Amygdala (tissue), 56 donors: Measurements from ENCODE around the gene ABCA1.
"Not testable (repeated sequence)": the region's sequence is repeated elsewhere in the genome, so short reads cannot be mapped to it uniquely, and the experiment has no call there.

Experiments used
- DNase-seq, 56 donors: peaks; one replicate each; lab custom pipeline; 2025; lab: John Stamatoyannopoulos, UW

Gene ABCA1

GRCh38 chr9:104948277-104948676, 20.3 kb upstream of the ABCA1 start:
- no peak for DNase-seq

- DNase-seq = no peak
Measured at GRCh38 chr9:104944871-104945270, 16.9 kb upstream of the ABCA1 start.

GRCh38 chr9:104944356-104944755, 16.4 kb upstream of the ABCA1 start:
- DNase-seq = no peak

GRCh38 chr9:104941597-104941996, 13.6 kb upstream of the ABCA1 start:
- no peak for DNase-seq

- DNase-seq = no peak
Measured at GRCh38 chr9:104936291-104936690, 8.3 kb upstream of the ABCA1 start.

- DNase-seq = not testable (repeated sequence)
Measured at GRCh38 chr9:104935501-104935810, 7.5 kb upstream of the ABCA1 start.

GRCh38 chr9:104934691-104935500, 6.9 kb upstream of the ABCA1 start:
- DNase-seq = no peak

- not testable (repeated sequence) for DNase-seq
Measured at GRCh38 chr9:104933091-104933490, 5.1 kb upstream of the ABCA1 start.

- no peak for DNase-seq
Measured at GRCh38 chr9:104931256-104931655, 3.3 kb upstream of the ABCA1 start.

- DNase-seq = peak in 23 of 56 donors; percentile 20 to 62 (median 37)
Measured at GRCh38 chr9:104927216-104927911, 591 bp downstream of the ABCA1 start.

GRCh38 chr9:104923740-104924139, 4.2 kb downstream of the ABCA1 start:
- DNase-seq = no peak

- DNase-seq = no peak
Measured at GRCh38 chr9:104923289-104923688, 4.7 kb downstream of the ABCA1 start.

- not testable (repeated sequence) for DNase-seq
Measured at GRCh38 chr9:104922748-104923147, 5.2 kb downstream of the ABCA1 start.

- DNase-seq = no peak
Measured at GRCh38 chr9:104921067-104921741, 6.8 kb downstream of the ABCA1 start.

- peak in 9 of 56 donors; percentile 11 to 37 (median 22) for DNase-seq
Measured at GRCh38 chr9:104915753-104916152, 12.2 kb downstream of the ABCA1 start.

GRCh38 chr9:104915049-104915448, 12.9 kb downstream of the ABCA1 start:
- peak in 2 of 56 donors; percentile 15 to 19 for DNase-seq

- peak in 1 of 56 donors; percentile 10 for DNase-seq
Measured at GRCh38 chr9:104914466-104914865, 13.5 kb downstream of the ABCA1 start.

- DNase-seq = no peak
Measured at GRCh38 chr9:104912606-104913005, 15.3 kb downstream of the ABCA1 start.

GRCh38 chr9:104911032-104911607, 16.8 kb downstream of the ABCA1 start:
- no peak for DNase-seq

- no peak for DNase-seq
Measured at GRCh38 chr9:104907278-104907951, 20.5 kb downstream of the ABCA1 start.
